ENCODE measurements around the gene ADGRE3.

Gene ADGRE3

DNA sequence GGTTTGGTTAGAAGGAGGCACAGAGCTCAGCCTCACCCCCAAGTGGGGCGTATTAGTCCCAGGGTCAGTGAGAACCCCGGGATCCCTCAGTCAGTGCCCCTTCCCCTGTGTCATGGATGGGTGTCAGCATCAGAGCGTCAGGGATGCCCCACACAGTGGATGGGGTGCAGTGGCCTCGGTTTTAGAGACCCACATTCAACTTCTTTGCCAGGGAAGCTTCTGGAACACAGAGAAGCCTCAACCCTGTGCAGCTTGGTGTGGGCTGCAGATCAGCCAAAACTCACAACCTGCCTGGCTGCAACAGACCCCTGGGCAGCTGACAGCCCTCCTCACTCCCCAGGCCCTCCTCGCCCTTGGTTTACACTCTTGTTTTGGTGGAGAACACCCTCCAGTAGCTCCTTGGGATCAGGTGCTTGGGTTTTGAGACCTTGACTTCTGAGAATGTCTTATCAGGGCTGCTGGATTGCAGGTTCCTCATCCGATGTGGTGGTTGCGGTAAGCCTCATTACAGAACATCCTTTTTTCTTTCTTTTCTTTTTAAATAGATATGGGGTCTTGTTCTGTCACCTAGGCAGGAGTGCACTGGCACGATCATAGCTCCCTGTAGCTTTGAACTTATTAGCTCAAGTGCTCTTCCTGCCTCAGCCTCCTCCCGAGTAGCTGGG is 26.2 kb upstream of the ADGRE3 start:
- Histone ChIP-seq H3K4me3 (ENCODE audit: low read depth in 1 of 2, low read length in 2 of 2) (no peak overlapping the region), H4K20me1 (ENCODE audit: insufficient read depth, low read length) (no peaks in the 10 kb centered on the region), H3K27ac (ENCODE audit: low read length) (no peak overlapping the region), H3K4me1 (ENCODE audit: insufficient read depth, low read length) (no peaks in the 10 kb centered on the region), H3K27me3 (ENCODE audit: insufficient read depth, low read length, poor library complexity) (no peaks in the 10 kb centered on the region), H3K4me2 (ENCODE audit: insufficient read depth, low read length) (no peak overlapping the region), H3K9ac (ENCODE audit: low read depth, low read length) (no peak overlapping the region), H3K79me2 (ENCODE audit: insufficient read depth, low read length) (no peaks in the 10 kb centered on the region), H2AFZ (ENCODE audit: low read depth, low read length) (no peak overlapping the region), H3K36me3 (ENCODE audit: insufficient read depth, low read length) (peaks cover 84% of the 10 kb centered on the region), H3K9me3 (ENCODE audit: insufficient read depth, low read length, severe bottlenecking) (no peaks in the 10 kb centered on the region)
- ATAC-seq (ENCODE audit: insufficient read depth, low read depth): no peak
- TF ChIP-seq EZH2 (IDR thresholded peaks at IDR 0.05; ENCODE audit: borderline replicate concordance, low read depth, low read length, severe bottlenecking): no peak
- TF ChIP-seq, protein P1, sequence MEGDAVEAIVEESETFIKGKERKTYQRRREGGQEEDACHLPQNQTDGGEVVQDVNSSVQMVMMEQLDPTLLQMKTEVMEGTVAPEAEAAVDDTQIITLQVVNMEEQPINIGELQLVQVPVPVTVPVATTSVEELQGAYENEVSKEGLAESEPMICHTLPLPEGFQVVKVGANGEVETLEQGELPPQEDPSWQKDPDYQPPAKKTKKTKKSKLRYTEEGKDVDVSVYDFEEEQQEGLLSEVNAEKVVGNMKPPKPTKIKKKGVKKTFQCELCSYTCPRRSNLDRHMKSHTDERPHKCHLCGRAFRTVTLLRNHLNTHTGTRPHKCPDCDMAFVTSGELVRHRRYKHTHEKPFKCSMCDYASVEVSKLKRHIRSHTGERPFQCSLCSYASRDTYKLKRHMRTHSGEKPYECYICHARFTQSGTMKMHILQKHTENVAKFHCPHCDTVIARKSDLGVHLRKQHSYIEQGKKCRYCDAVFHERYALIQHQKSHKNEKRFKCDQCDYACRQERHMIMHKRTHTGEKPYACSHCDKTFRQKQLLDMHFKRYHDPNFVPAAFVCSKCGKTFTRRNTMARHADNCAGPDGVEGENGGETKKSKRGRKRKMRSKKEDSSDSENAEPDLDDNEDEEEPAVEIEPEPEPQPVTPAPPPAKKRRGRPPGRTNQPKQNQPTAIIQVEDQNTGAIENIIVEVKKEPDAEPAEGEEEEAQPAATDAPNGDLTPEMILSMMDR (IDR thresholded peaks at IDR 0.05; ENCODE audit: borderline replicate concordance, extremely low read depth, low read length, poor library complexity, severe bottlenecking): no peak
- no peak for DNase-seq

DNA sequence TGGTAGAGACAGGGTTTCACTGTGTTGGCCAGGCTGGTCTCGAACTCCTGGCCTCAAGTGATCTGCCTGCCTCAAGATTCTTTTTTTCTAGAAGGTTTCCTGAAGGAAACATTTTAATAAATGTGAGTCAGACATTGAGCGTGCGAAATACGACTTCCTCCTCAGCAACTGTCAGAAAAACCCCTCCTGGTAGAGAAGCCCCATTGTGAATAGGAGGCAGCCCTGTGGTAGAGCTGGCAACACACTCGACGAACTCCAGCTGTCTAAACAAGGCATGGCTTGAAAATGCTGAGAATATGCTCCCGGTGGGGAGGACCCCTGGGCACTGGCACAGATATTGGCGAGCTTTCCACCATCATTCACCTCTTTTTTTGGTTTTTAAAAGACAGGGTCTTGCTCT is 25.0 kb upstream of the ADGRE3 start:
- Histone ChIP-seq H3K4me2 (ENCODE audit: insufficient read depth, low read length) (no peak overlapping the region), H3K36me3 (ENCODE audit: insufficient read depth, low read length) (peaks cover 84% of the 10 kb centered on the region), H3K4me3 (ENCODE audit: low read depth in 1 of 2, low read length in 2 of 2) (no peak overlapping the region), H3K79me2 (ENCODE audit: insufficient read depth, low read length) (no peaks in the 10 kb centered on the region), H3K27me3 (ENCODE audit: insufficient read depth, low read length, poor library complexity) (no peaks in the 10 kb centered on the region), H2AFZ (ENCODE audit: low read depth, low read length) (no peak overlapping the region), H3K4me1 (ENCODE audit: insufficient read depth, low read length) (no peaks in the 10 kb centered on the region), H4K20me1 (ENCODE audit: insufficient read depth, low read length) (no peaks in the 10 kb centered on the region), H3K9ac (ENCODE audit: low read depth, low read length) (no peak overlapping the region), H3K27ac (ENCODE audit: low read length) (no peak overlapping the region), H3K9me3 (ENCODE audit: insufficient read depth, low read length, severe bottlenecking) (no peaks in the 10 kb centered on the region)
- no peak for ATAC-seq (ENCODE audit: insufficient read depth, low read depth)
- TF ChIP-seq EZH2 (IDR thresholded peaks at IDR 0.05; ENCODE audit: borderline replicate concordance, low read depth, low read length, severe bottlenecking): no peak
- TF ChIP-seq, protein P1 (IDR thresholded peaks at IDR 0.05; ENCODE audit: borderline replicate concordance, extremely low read depth, low read length, poor library complexity, severe bottlenecking): no peak
- no peak for DNase-seq

DNA sequence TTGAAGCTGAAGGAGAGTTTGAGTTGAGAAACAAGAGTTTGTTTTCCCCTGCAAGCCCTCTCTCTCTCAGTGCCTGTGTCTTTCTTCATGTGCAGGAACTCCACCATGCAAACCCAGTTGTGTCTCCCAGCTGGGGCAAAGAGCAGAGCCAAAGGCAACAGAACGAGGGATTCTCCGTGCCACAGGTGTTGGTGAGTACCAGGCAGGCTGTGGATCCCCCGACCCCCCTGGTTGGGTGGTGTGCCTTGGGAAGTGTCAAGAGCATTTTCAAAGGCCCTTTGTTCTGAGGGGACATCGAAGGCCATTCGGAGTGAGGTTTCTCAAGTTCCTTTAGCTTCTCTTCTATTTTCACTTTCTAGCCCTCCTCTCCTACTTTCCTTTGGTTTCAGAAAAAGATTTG is 20.8 kb upstream of the ADGRE3 start:
- H3K4me3 ChIP-seq (ENCODE audit: low read depth in 1 of 2, low read length in 2 of 2): no peak overlapping the region
- no peak overlapping the region for H2AFZ ChIP-seq (ENCODE audit: low read depth, low read length)
- ATAC-seq (ENCODE audit: insufficient read depth, low read depth) (no peak), DNase-seq (no peak)
- H3K79me2 ChIP-seq (ENCODE audit: insufficient read depth, low read length): peaks cover 28% of the 10 kb centered on the region
- peaks cover 53% of the 10 kb centered on the region for H3K36me3 ChIP-seq (ENCODE audit: insufficient read depth, low read length)
- H3K9me3 ChIP-seq (ENCODE audit: insufficient read depth, low read length, severe bottlenecking): no peaks in the 10 kb centered on the region
- no peaks in the 10 kb centered on the region for H3K27me3 ChIP-seq (ENCODE audit: insufficient read depth, low read length, poor library complexity)
- no peak overlapping the region for H3K4me2 ChIP-seq (ENCODE audit: insufficient read depth, low read length)
- no peak for TF ChIP-seq EZH2 (IDR thresholded peaks at IDR 0.05; ENCODE audit: borderline replicate concordance, low read depth, low read length, severe bottlenecking)
- TF ChIP-seq, protein P1 (IDR thresholded peaks at IDR 0.05; ENCODE audit: borderline replicate concordance, extremely low read depth, low read length, poor library complexity, severe bottlenecking): no peak
- H4K20me1 ChIP-seq (ENCODE audit: insufficient read depth, low read length): no peaks in the 10 kb centered on the region
- no peak overlapping the region for H3K9ac ChIP-seq (ENCODE audit: low read depth, low read length)
- no peak overlapping the region for H3K27ac ChIP-seq (ENCODE audit: low read length)
- H3K4me1 ChIP-seq (ENCODE audit: insufficient read depth, low read length): peaks cover 18% of the 10 kb centered on the region
